A673 (cell line): ENCODE measurements around the gene COL5A1. TPM values are rescaled to one million over a fixed set of nuclear protein-coding genes. Genes with fewer than 3 reads are reported as not detected.

Experiments
- BruUV-seq: library from RNA; stranded (reverse); fragments of 400-500 nt; replicated peaks from 2 replicates; lab custom pipeline; 2021; lab: Mats Ljungman, UMichigan
- CTCF ChIA-PET: fragments of 300-600 bp; sonication (Branson Sonifier 250); formaldehyde crosslinking; loops from one replicate; lab custom pipeline; 2022; ENCODE audit warnings: antibody characterized with exemption; lab: Charles Lee
- POLR2A ChIA-PET: fragments of 300-600 bp; sonication (Branson Sonifier 250); formaldehyde crosslinking; loops from one replicate; lab custom pipeline; 2022; ENCODE audit warnings: antibody characterized with exemption; ENCODE audit not compliant: low non-redundant PET; lab: Charles Lee
- DNase-seq: peaks from one replicate; pipeline ENCODE4 v3.0.0-alpha.2; 2015; ENCODE audit warnings: low spot score
- H3K27ac ChIP-seq: fragments of 200-600 bp; sonication (generic); 2 replicates; pipeline ENCODE4 v1.5.1; 2016; ENCODE audit warnings: mixed run types, low read depth, mild to moderate bottlenecking, mixed read lengths, antibody characterized with exemption, low read length; ENCODE audit not compliant: poor library complexity, severe bottlenecking
- H3K27me3 ChIP-seq: fragments of 200-600 bp; sonication (generic); replicated peaks from 2 replicates; pipeline ENCODE4 v1.6.1; 2017; ENCODE audit warnings: mixed run types, low read depth, mild to moderate bottlenecking, mixed read lengths, antibody characterized with exemption, low read length; ENCODE audit not compliant: insufficient read depth, poor library complexity
- H3K36me3 ChIP-seq: fragments of 200-600 bp; sonication (generic); 2 replicates; pipeline ENCODE4 v1.6.1; 2016; ENCODE audit warnings: mixed run types, mild to moderate bottlenecking, mixed read lengths, antibody characterized with exemption, low read length; ENCODE audit not compliant: insufficient read depth, poor library complexity, severe bottlenecking
- H3K4me1 ChIP-seq: fragments of 200-600 bp; sonication (generic); 2 replicates; pipeline ENCODE4 v1.6.1; 2017; ENCODE audit warnings: mixed run types, mild to moderate bottlenecking, mixed read lengths, antibody characterized with exemption, low read length; ENCODE audit not compliant: insufficient read depth, poor library complexity, severe bottlenecking
- H3K4me3 ChIP-seq: fragments of 200-600 bp; sonication (generic); 2 replicates; pipeline ENCODE4 v1.5.1; 2016; ENCODE audit warnings: low read depth, mixed run types, mild to moderate bottlenecking, mixed read lengths, low read length; ENCODE audit not compliant: poor library complexity, severe bottlenecking
- H3K9me3 ChIP-seq: fragments of 200-600 bp; sonication (generic); 2 replicates; pipeline ENCODE4 v1.6.1; 2016; ENCODE audit warnings: mixed run types, low read depth, mild to moderate bottlenecking, mixed read lengths, antibody characterized with exemption, low read length; ENCODE audit not compliant: poor library complexity, severe bottlenecking
- EZH2 ChIP-seq: fragments of 200-600 bp; sonication (generic); IDR thresholded peaks from 2 replicates; pipeline ENCODE4 v1.6.1; 2017; ENCODE audit warnings: borderline replicate concordance, low read depth, mild to moderate bottlenecking, mixed read lengths, antibody characterized with exemption, low read length; ENCODE audit not compliant: poor library complexity, severe bottlenecking
- intact Hi-C: fragments of 100-400 bp; cut with micrococcal nuclease; formaldehyde crosslinking; loops from one replicate; pipeline ENCODE4 v1.10.0; 2022; ENCODE audit not compliant: unreplicated experiment
- total RNA-seq: library from RNA; stranded (reverse); gene quantifications from 2 replicates; pipeline ENCODE4 v1.2.3, GENCODE V29; 2021
- TF ChIP-seq, protein P1 (sequence below): fragments of 300-800, 200-600 bp; sonication (generic); conservative IDR thresholded peaks from 2 replicates; pipeline ENCODE4 v1.5.1; 2017; ENCODE audit warnings: low read depth, mild to moderate bottlenecking, antibody characterized with exemption, low read length, moderate library complexity, mixed read lengths

Gene COL5A1
- total RNA-seq, 1 experiment from 2014 or later, result 33.6 TPM

GRCh38 chr9:134676361-134676760 lies 34.8 kb downstream of the COL5A1 start:
- ChIA-PET CTCF (no interaction called here), POLR2A (interaction anchor here (0.6 kb wide), 1 partner anchor 545 kb away, joined by 5 read pairs; no protein-coding TSS in a partner anchor)
- BruUV-seq, result no TSS peak
- Histone ChIP-seq H3K4me3 (no peak overlapping the region), H3K4me1 (no peaks in the 10 kb centered on the region), H3K9me3 (peaks cover 4% of the 10 kb centered on the region), H3K27me3 (no peaks in the 10 kb centered on the region), H3K36me3 (no peaks in the 10 kb centered on the region), H3K27ac (no peak overlapping the region)
- DNase-seq, result no peak
- TF ChIP-seq, protein P1, sequence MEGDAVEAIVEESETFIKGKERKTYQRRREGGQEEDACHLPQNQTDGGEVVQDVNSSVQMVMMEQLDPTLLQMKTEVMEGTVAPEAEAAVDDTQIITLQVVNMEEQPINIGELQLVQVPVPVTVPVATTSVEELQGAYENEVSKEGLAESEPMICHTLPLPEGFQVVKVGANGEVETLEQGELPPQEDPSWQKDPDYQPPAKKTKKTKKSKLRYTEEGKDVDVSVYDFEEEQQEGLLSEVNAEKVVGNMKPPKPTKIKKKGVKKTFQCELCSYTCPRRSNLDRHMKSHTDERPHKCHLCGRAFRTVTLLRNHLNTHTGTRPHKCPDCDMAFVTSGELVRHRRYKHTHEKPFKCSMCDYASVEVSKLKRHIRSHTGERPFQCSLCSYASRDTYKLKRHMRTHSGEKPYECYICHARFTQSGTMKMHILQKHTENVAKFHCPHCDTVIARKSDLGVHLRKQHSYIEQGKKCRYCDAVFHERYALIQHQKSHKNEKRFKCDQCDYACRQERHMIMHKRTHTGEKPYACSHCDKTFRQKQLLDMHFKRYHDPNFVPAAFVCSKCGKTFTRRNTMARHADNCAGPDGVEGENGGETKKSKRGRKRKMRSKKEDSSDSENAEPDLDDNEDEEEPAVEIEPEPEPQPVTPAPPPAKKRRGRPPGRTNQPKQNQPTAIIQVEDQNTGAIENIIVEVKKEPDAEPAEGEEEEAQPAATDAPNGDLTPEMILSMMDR, result no peak
- intact Hi-C loops, result no loop called here

DNA sequence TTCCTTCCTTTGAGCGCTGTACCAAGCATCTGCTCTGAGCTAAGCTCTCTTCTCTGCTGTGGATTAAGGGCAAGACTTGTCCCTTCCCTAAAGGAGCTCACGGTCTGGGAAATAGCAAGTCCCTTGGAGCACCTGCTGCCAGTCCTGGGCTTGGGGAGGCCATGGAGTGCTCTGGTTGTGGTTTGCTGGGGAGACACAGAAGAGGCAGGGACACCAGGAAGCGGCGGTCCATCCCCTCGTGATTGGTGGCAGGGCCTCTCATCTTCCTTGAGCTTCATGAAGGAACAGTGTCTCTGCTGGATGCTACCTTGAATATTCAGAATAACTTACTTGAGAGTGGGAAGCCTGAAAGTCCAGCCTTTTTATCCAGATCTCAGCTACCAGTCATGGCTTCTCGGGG lies 35.3 kb downstream of the COL5A1 start:
- H3K36me3 ChIP-seq, result no peaks in the 10 kb centered on the region
- ChIA-PET CTCF (interaction anchor here (0.8 kb wide), 1 partner anchor 12 kb away, joined by 3 read pairs; no protein-coding TSS in a partner anchor), POLR2A (interaction anchor here (0.6 kb wide), 1 partner anchor 544 kb away, joined by 5 read pairs; no protein-coding TSS in a partner anchor)

GRCh38 chr9:134677743-134678142 lies 36.1 kb downstream of the COL5A1 start:
- ChIA-PET CTCF (interaction anchor here (0.8 kb wide), 1 partner anchor 12 kb away, joined by 3 read pairs; no protein-coding TSS in a partner anchor), POLR2A (no interaction called here)

More for the DNA sequence above, 35.3 kb downstream of the COL5A1 start:
- no peak overlapping the region for H3K4me3 ChIP-seq
- no TSS peak for BruUV-seq
- intact Hi-C loops, result no loop called here
- TF ChIP-seq, protein P1, result no peak
- no peak for TF ChIP-seq EZH2
- H3K27me3 ChIP-seq, result no peaks in the 10 kb centered on the region
- H3K4me1 ChIP-seq, result no peaks in the 10 kb centered on the region
- no peak overlapping the region for H3K27ac ChIP-seq
- DNase-seq, result no peak
- peaks cover 4% of the 10 kb centered on the region for H3K9me3 ChIP-seq

More at GRCh38 chr9:134677743-134678142, 36.1 kb downstream of the COL5A1 start:
- BruUV-seq, result no TSS peak
- intact Hi-C loops, result no loop called here
- Histone ChIP-seq H3K4me1 (no peaks in the 10 kb centered on the region), H3K36me3 (no peaks in the 10 kb centered on the region), H3K27me3 (no peaks in the 10 kb centered on the region), H3K9me3 (peaks cover 4% of the 10 kb centered on the region), H3K27ac (no peak overlapping the region), H3K4me3 (no peak overlapping the region)
- no peak for DNase-seq
- TF ChIP-seq EZH2, result no peak
- TF ChIP-seq, protein P1, result no peak
